Body of pancreas (tissue), 4 donors: Measurements from ENCODE around the gene SMIM3. TPM values are rescaled to one million over a fixed set of nuclear protein-coding genes. Genes with fewer than 3 reads are reported as not detected.

Experiments
- ATAC-seq: fragments of 150-250 bp; one replicate; pipeline ENCODE4 v1.9.1; 2016
- DNase-seq, 4 donors: peaks; one replicate each; pipeline ENCODE4 v3.0.0-alpha.2; 2019
- H3K27ac ChIP-seq, 4 donors: fragments of 200-600 bp; sonication (generic); 1 replicate in 3 of 4; 2 replicates in 1 of 4; pipeline versions ENCODE4 v1.5.1 to v1.6.1; 2016 to 2019; ENCODE audit warnings: mild to moderate bottlenecking in 1 of 4, mixed read lengths in 1 of 4, moderate library complexity in 1 of 4
- H3K27me3 ChIP-seq, 2 donors: fragments of 200-600 bp; sonication (generic); one replicate each; pipeline ENCODE4 v1.6.0; 2016; ENCODE audit warnings: mild to moderate bottlenecking in 1 of 2
- H3K36me3 ChIP-seq, 2 donors: fragments of 200-600 bp; sonication (generic); replicated peaks in 1 of 2; 2 replicates each; pipeline ENCODE4 v1.5.1; 2016; ENCODE audit warnings: low read depth in 2 of 2; ENCODE audit not compliant: insufficient read depth in 1 of 2
- H3K4me1 ChIP-seq: fragments of 200-600 bp; sonication (generic); one replicate; pipeline ENCODE4 v1.6.0; 2016
- H3K4me3 ChIP-seq, 2 donors: fragments of 200-600 bp; sonication (generic); 1 replicate in 1 of 2; 2 replicates in 1 of 2; pipeline ENCODE4 v1.5.1; 2016 to 2019
- H3K9me3 ChIP-seq, 3 donors: fragments of 200-600 bp; sonication (generic); 1 replicate in 2 of 3; 2 replicates in 1 of 3; pipeline ENCODE4 v1.5.1; 2016
- CTCF ChIP-seq, 7 experiments: fragments of 450-650 bp in 4 of 7; fragments of 200-600 bp in 3 of 7; sonication (generic) in 3 of 7; IDR thresholded peaks; one replicate each; pipeline ENCODE4 v1.5.1; 2016 to 2019; ENCODE audit warnings: antibody characterized with exemption in 7 of 7
- POLR2A ChIP-seq, 3 donors: fragments of 450-650 bp; IDR thresholded peaks; one replicate each; pipeline ENCODE4 v1.6.1; 2016; ENCODE audit warnings: antibody characterized with exemption in 3 of 3, mild to moderate bottlenecking in 2 of 3
- WGBS, 2 donors: methylation state at CpG; one replicate each; pipeline ENCODE4 v1.1.5; 2017; 5-methylcytosine and 5-hydroxymethylcytosine counted together
- intact Hi-C: fragments of 100-400 bp; cut with DNase I; formaldehyde crosslinking; loops from one replicate; pipeline ENCODE4 v1.15.1; 2023
- total RNA-seq, 2 donors: library from RNA; depleted of rRNA; stranded (reverse); fragments of >200 nt; gene quantifications; one replicate each; pipeline ENCODE4 v1.1.0, GENCODE V29; 2016

Gene SMIM3
- 10 to 100 TPM; 40.2 to 51.6 TPM for total RNA-seq

GRCh38 chr5:150778517-150779396, at the start of gene SMIM3:
SMIM3 (plus strand) TSS chr5:150778757; CDS start chr5:150795441, 16,684 bp downstream.
- Histone ChIP-seq H3K4me1 (peaks cover 53% of the 10 kb centered on the region), H3K27ac (peak within 1 kb of the TSS; percentile 72 to 89 (median 83)), H3K9me3 (no peaks in the 10 kb centered on the region), H3K27me3 (no peaks in the 10 kb centered on the region), H3K36me3 (no peaks in the 10 kb centered on the region), H3K4me3 (peak within 1 kb of the TSS; percentile 50 to 74)
- TF ChIP-seq CTCF (IDR thresholded peaks at IDR 0.05) (peak in 6 of 7 experiments; percentile 30 to 55 (median 44)), POLR2A (IDR thresholded peaks at IDR 0.05) (peak; percentile 61 to 82 (median 80))
- intact Hi-C loops, result no loop called here
- ATAC-seq, result peak; percentile 82
- 0 to 1% methylated on average over 50 to 59 of the region's 59 CpGs for WGBS, 2 donors
- peak; percentile 78 to 86 (median 83) for DNase-seq

- H3K36me3 ChIP-seq, result peaks cover 16 to 40% of the 10 kb centered on the region in 2 donors
- H3K27me3 ChIP-seq, result no peaks in the 10 kb centered on the region
- no peak for ATAC-seq
- 92 to 99% methylated on average over 4 of the region's 4 CpGs for WGBS, 2 donors
- DNase-seq, result no peak
- H3K4me1 ChIP-seq, result peaks cover 3% of the 10 kb centered on the region
- no peak for TF ChIP-seq POLR2A (IDR thresholded peaks at IDR 0.05)
- TF ChIP-seq CTCF (IDR thresholded peaks at IDR 0.05), result no peak
- no peak overlapping the region for H3K4me3 ChIP-seq
- intact Hi-C loops, result no loop called here
- no peaks in the 10 kb centered on the region for H3K9me3 ChIP-seq
- H3K27ac ChIP-seq, result no peak overlapping the region
These were observed 48.7 kb upstream of the SMIM3 start for GRCh38 chr5:150729859-150730258.

GRCh38 chr5:150731669-150732242, 46.8 kb upstream of the SMIM3 start:
- ATAC-seq, result no peak
- 79 to 88% methylated on average over 6 of the region's 6 CpGs for WGBS, 2 donors
- H3K36me3 ChIP-seq, result peaks cover 16 to 31% of the 10 kb centered on the region in 2 donors
- peak overlapping the region in 1 of 4 donors; percentile 56 for H3K27ac ChIP-seq
- peak in 1 of 3 donors; percentile 23 for TF ChIP-seq POLR2A (IDR thresholded peaks at IDR 0.05)
- TF ChIP-seq CTCF (IDR thresholded peaks at IDR 0.05), result no peak
- H3K27me3 ChIP-seq, result no peaks in the 10 kb centered on the region
- H3K9me3 ChIP-seq, result no peaks in the 10 kb centered on the region
- intact Hi-C loops, result no loop called here
- DNase-seq, result peak in 1 of 4 donors; percentile 42
- H3K4me3 ChIP-seq, result no peak overlapping the region
- H3K4me1 ChIP-seq, result peaks cover 10% of the 10 kb centered on the region

GRCh38 chr5:150734579-150735384, 43.8 kb upstream of the SMIM3 start:
- H3K4me3 ChIP-seq, result no peak overlapping the region
- ATAC-seq, result no peak
- 81 to 84% methylated on average over 5 to 7 of the region's 7 CpGs for WGBS, 2 donors
- H3K27me3 ChIP-seq, result no peaks in the 10 kb centered on the region
- intact Hi-C loops, result no loop called here
- H3K27ac ChIP-seq, result peak overlapping the region in 1 of 4 donors; percentile 57
- H3K36me3 ChIP-seq, result peaks cover 14 to 25% of the 10 kb centered on the region in 2 donors
- H3K9me3 ChIP-seq, result no peaks in the 10 kb centered on the region
- peak; percentile 24 to 71 (median 40) for DNase-seq
- TF ChIP-seq POLR2A (IDR thresholded peaks at IDR 0.05) (no peak), CTCF (IDR thresholded peaks at IDR 0.05) (no peak)
- H3K4me1 ChIP-seq, result peaks cover 10% of the 10 kb centered on the region
